H1 (cell line): ENCODE results near the gene VSIR. TPM values are rescaled to one million over a fixed set of nuclear protein-coding genes. Genes with fewer than 3 reads are reported as not detected.

Source experiments
- CTCF ChIA-PET: fragments of 300-600 bp; sonication (Branson Sonifier 250); formaldehyde crosslinking; loops from one replicate; lab custom pipeline; 2021; ENCODE audit not compliant: partially characterized antibody; lab: Charles Lee
- POLR2A ChIA-PET: fragments of 300-600 bp; sonication (Branson Sonifier 250); formaldehyde crosslinking; loops from one replicate; lab custom pipeline; 2021; ENCODE audit warnings: inconsistent platforms; ENCODE audit not compliant: partially characterized antibody; lab: Charles Lee
- DNase-seq, 2 experiments: peaks; one replicate each; pipeline versions ENCODE4 v3.0.0 to v3.0.0-alpha.2; 2010 to 2022; ENCODE audit warnings: low spot score in 2 of 2, low read depth in 1 of 2, mixed read lengths in 1 of 2
- FAIRE-seq: peaks from 2 replicates; lab custom pipeline; 2011; peaks lifted over from hg19 to GRCh38; lab: Jason Lieb, UNC
- H2AFZ ChIP-seq: 2 replicates; pipeline ENCODE4 v1.8.1; 2012; ENCODE audit warnings: low read length, inconsistent platforms
- H2AK5ac ChIP-seq: 2 replicates; pipeline ENCODE4 v1.6.1; 2013; ENCODE audit warnings: low read depth, low read length
- H2BK120ac ChIP-seq: replicated peaks from 2 replicates; pipeline ENCODE3; 2013; ENCODE audit warnings: low read depth, low read length, inconsistent platforms
- H2BK12ac ChIP-seq: 2 replicates; pipeline ENCODE4 v1.6.1; 2013; ENCODE audit warnings: low read depth, low read length
- H2BK15ac ChIP-seq: 2 replicates; pipeline ENCODE4 v1.6.1; 2013; ENCODE audit warnings: low read length
- H2BK20ac ChIP-seq: 2 replicates; pipeline ENCODE4 v1.6.1; 2013; ENCODE audit warnings: low read length
- H2BK5ac ChIP-seq: 2 replicates; pipeline ENCODE4 v1.6.1; 2013; ENCODE audit warnings: low read depth, low read length
- H3K14ac ChIP-seq: 2 replicates; pipeline ENCODE4 v1.6.1; 2013; ENCODE audit warnings: inconsistent platforms; ENCODE audit not compliant: insufficient read length
- H3K18ac ChIP-seq: 2 replicates; pipeline ENCODE4 v1.6.1; 2013; ENCODE audit warnings: low read length; ENCODE audit errors: extremely low read depth
- H3K23ac ChIP-seq: 2 replicates; pipeline ENCODE4 v1.6.1; 2013; ENCODE audit warnings: inconsistent platforms; ENCODE audit not compliant: insufficient read length
- H3K23me2 ChIP-seq: 2 replicates; pipeline ENCODE4 v1.6.1; 2013; ENCODE audit warnings: low read depth, low read length
- H3K27ac ChIP-seq: 2 replicates; pipeline ENCODE4 v1.6.1; 2011; ENCODE audit warnings: low read depth, low read length, inconsistent platforms
- H3K27me3 ChIP-seq, 4 experiments: replicated peaks in 1 of 4; 1 replicate in 1 of 4; 2 replicates in 3 of 4; pipeline versions ENCODE4 v1.6.1 to v1.8.1; 2011 to 2013; ENCODE audit warnings: low read length in 3 of 4, mild to moderate bottlenecking in 3 of 4, inconsistent platforms in 2 of 4, mixed read lengths in 2 of 4, moderate library complexity in 1 of 4; ENCODE audit not compliant: control insufficient read depth in 3 of 4, insufficient read depth in 3 of 4; ENCODE audit errors: extremely low read depth in 1 of 4
- H3K36me3 ChIP-seq, 4 experiments: 2 replicates each; pipeline versions ENCODE4 v1.6.1 to v1.8.1; 2011 to 2013; ENCODE audit warnings: mild to moderate bottlenecking in 4 of 4, low read length in 3 of 4, moderate library complexity in 2 of 4, control low read depth in 1 of 4, inconsistent platforms in 1 of 4; ENCODE audit not compliant: insufficient read depth in 4 of 4, control insufficient read depth in 2 of 4
- H3K4ac ChIP-seq: replicated peaks from 2 replicates; pipeline ENCODE3; 2013; ENCODE audit warnings: low read length, low read depth, mixed read lengths, inconsistent platforms; ENCODE audit not compliant: insufficient read length
- H3K4me1 ChIP-seq, 4 experiments: replicated peaks in 1 of 4; 1 replicate in 1 of 4; 2 replicates in 3 of 4; pipeline versions ENCODE4 v1.6.1 to v1.8.1; 2011 to 2013; ENCODE audit warnings: low read length in 3 of 4, inconsistent platforms in 2 of 4, mixed read lengths in 1 of 4; ENCODE audit not compliant: insufficient read depth in 4 of 4, control insufficient read depth in 3 of 4
- H3K4me2 ChIP-seq, 2 experiments: 2 replicates each; pipeline versions ENCODE4 v1.6.1 to v1.8.1; 2011 to 2013; ENCODE audit warnings: low read depth in 2 of 2, low read length in 2 of 2, control low read depth in 1 of 2, inconsistent platforms in 1 of 2, mild to moderate bottlenecking in 1 of 2; ENCODE audit not compliant: insufficient read depth in 1 of 2
- H3K4me3 ChIP-seq, 4 experiments: fragments of 200-600, 300-600 bp in 1 of 4; sonication (generic), shearing (Covaris generic), sonication (Bioruptor Twin) in 1 of 4; 2 replicates each; pipeline versions ENCODE4 v1.5.1 to v1.8.1; 2011 to 2016; ENCODE audit warnings: low read length in 4 of 4, low read depth in 3 of 4, control low read depth in 2 of 4, inconsistent platforms in 2 of 4, mild to moderate bottlenecking in 2 of 4, mixed read lengths in 1 of 4, moderate library complexity in 1 of 4; ENCODE audit not compliant: insufficient read depth in 2 of 4; ENCODE audit errors: extremely low read depth in 1 of 4
- H3K56ac ChIP-seq: replicated peaks from 2 replicates; pipeline ENCODE3; 2013; ENCODE audit warnings: low read depth, mild to moderate bottlenecking, mixed read lengths, low read length, inconsistent platforms; ENCODE audit not compliant: insufficient read length
- H3K79me1 ChIP-seq: 2 replicates; pipeline ENCODE4 v1.6.1; 2013; ENCODE audit warnings: low read depth, low read length, control low read depth
- H3K79me2 ChIP-seq, 2 experiments: 2 replicates each; pipeline versions ENCODE4 v1.6.1 to v1.8.1; 2012 to 2013; ENCODE audit warnings: low read length in 2 of 2, mild to moderate bottlenecking in 2 of 2, inconsistent platforms in 1 of 2; ENCODE audit not compliant: insufficient read depth in 2 of 2, control insufficient read depth in 1 of 2
- H3K9ac ChIP-seq, 4 experiments: replicated peaks in 1 of 4; 1 replicate in 1 of 4; 2 replicates in 3 of 4; pipeline versions ENCODE4 v1.6.1 to v1.8.1; 2011 to 2013; ENCODE audit warnings: low read depth in 3 of 4, low read length in 3 of 4, control low read depth in 2 of 4, mild to moderate bottlenecking in 2 of 4, moderate library complexity in 2 of 4, inconsistent platforms in 1 of 4; ENCODE audit errors: extremely low read depth in 1 of 4
- H3K9me3 ChIP-seq, 2 experiments: 2 replicates each; pipeline versions ENCODE4 v1.6.1 to v1.8.1; 2012 to 2013; ENCODE audit warnings: mild to moderate bottlenecking in 2 of 2, moderate library complexity in 2 of 2, control low read depth in 1 of 2, inconsistent platforms in 1 of 2, low read depth in 1 of 2, low read length in 1 of 2, mixed read lengths in 1 of 2; ENCODE audit not compliant: insufficient read depth in 2 of 2
- H4K20me1 ChIP-seq, 2 experiments: replicated peaks in 1 of 2; 2 replicates each; pipeline versions ENCODE3 to v1.8.1; 2011 to 2013; ENCODE audit warnings: inconsistent platforms in 2 of 2, low read length in 2 of 2, mild to moderate bottlenecking in 1 of 2; ENCODE audit not compliant: insufficient read depth in 2 of 2, control insufficient read depth in 1 of 2
- H4K5ac ChIP-seq: 2 replicates; pipeline ENCODE4 v1.6.1; 2013; ENCODE audit warnings: low read length, low read depth, mixed read lengths, inconsistent platforms; ENCODE audit not compliant: insufficient read length
- H4K8ac ChIP-seq: 2 replicates; pipeline ENCODE4 v1.8.0; 2013; ENCODE audit warnings: mild to moderate bottlenecking, moderate library complexity, low read length, inconsistent platforms; ENCODE audit not compliant: insufficient read depth; ENCODE audit errors: extremely low read depth
- H4K91ac ChIP-seq: replicated peaks from 2 replicates; pipeline ENCODE3; 2013; ENCODE audit warnings: low read length, mixed read lengths, inconsistent platforms; ENCODE audit not compliant: insufficient read length
- BCL11A ChIP-seq, 2 experiments: IDR thresholded peaks; one replicate each; pipeline ENCODE4 v1.6.1; 2011; ENCODE audit warnings: low read depth in 2 of 2, low read length in 2 of 2, mild to moderate bottlenecking in 2 of 2
- CTBP2 ChIP-seq: IDR thresholded peaks from 2 replicates; pipeline ENCODE4 v1.7.0; 2011; ENCODE audit warnings: borderline replicate concordance, mild to moderate bottlenecking, moderate library complexity, mixed read lengths, low read length; ENCODE audit not compliant: insufficient read depth, insufficient read length
- EP300 ChIP-seq, 2 experiments: IDR thresholded peaks; 1 replicate in 1 of 2; 2 replicates in 1 of 2; pipeline ENCODE4 v1.6.1; 2011 to 2012; ENCODE audit warnings: low read depth in 2 of 2, low read length in 2 of 2, mild to moderate bottlenecking in 2 of 2, borderline replicate concordance in 1 of 2, inconsistent platforms in 1 of 2, moderate library complexity in 1 of 2
- RAD21 ChIP-seq, 2 experiments: IDR thresholded peaks in 1 of 2; conservative IDR thresholded peaks in 1 of 2; 2 replicates each; pipeline ENCODE4 v1.6.1; 2011; ENCODE audit warnings: low read depth in 2 of 2, low read length in 2 of 2, improper control_type of control experiment in 1 of 2, inconsistent platforms in 1 of 2, mild to moderate bottlenecking in 1 of 2, moderate library complexity in 1 of 2
- SUZ12 ChIP-seq: fragments of 200-600 bp; sonication (generic); IDR thresholded peaks from 2 replicates; pipeline ENCODE4 v1.6.1; 2012; ENCODE audit warnings: mild to moderate bottlenecking, inconsistent platforms, low read length, moderate library complexity, mixed read lengths
- WGBS, 2 experiments: shearing (Covaris generic) in 1 of 2; methylation state at CpG; one replicate each; pipeline versions ENCODE4 v1.1.6 to v1.1.7; 2013 to 2015; ENCODE audit warnings: low lambda C conversion rate in 2 of 2, mixed read lengths in 2 of 2, inconsistent platforms in 1 of 2, low coverage in 1 of 2, missing lambda C conversion rate in 1 of 2; ENCODE audit not compliant: insufficient replicate concordance in 2 of 2, insufficient coverage in 1 of 2, insufficient read length in 1 of 2; ENCODE audit errors: extremely low coverage in 1 of 2, missing lambda C conversion rate in 1 of 2; 5-methylcytosine and 5-hydroxymethylcytosine counted together
- polyA plus RNA-seq, 7 experiments: library from polyadenylated mRNA; depleted of rRNA in 3 of 7; stranded (reverse) in 5 of 7; unstranded in 2 of 7; fragments of >200 nt in 5 of 7; fragments of 200-250 nt in 2 of 7; gene quantifications; 1 replicate in 5 of 7; 2 replicates in 1 of 7; 4 replicates in 1 of 7; pipeline versions ENCODE4 v1.2.1 to v1.2.3, GENCODE V29; 2011 to 2013; ENCODE audit warnings: missing spikeins in 2 of 7, mixed read lengths in 2 of 7
- total RNA-seq: library from RNA; stranded (reverse); fragmentation: NEBNext Ultra II Directional; extraction: Animal tissue kit (Norgen Biotek cat#: 25700); gene quantifications from 2 replicates; pipeline ENCODE4 v1.2.1, GENCODE V29; 2021
- TF ChIP-seq, protein P1 (sequence below), 3 experiments: IDR thresholded peaks; 1 replicate in 2 of 3; 2 replicates in 1 of 3; pipeline versions ENCODE4 v1.5.1 to v1.6.1; 2011; ENCODE audit warnings: low read length in 3 of 3, mild to moderate bottlenecking in 3 of 3, inconsistent platforms in 2 of 3, low read depth in 1 of 3, moderate library complexity in 1 of 3; ENCODE audit not compliant: insufficient read depth in 1 of 3; ENCODE audit errors: control extremely low read depth in 1 of 3

VSIR gene
- total and polyA plus RNA-seq, 2 of the 8 experiments (the other 6 are each of a cell fraction or from before 2014, with no cell fraction given) = 0.33 TPM; not detected in 1

DNA sequence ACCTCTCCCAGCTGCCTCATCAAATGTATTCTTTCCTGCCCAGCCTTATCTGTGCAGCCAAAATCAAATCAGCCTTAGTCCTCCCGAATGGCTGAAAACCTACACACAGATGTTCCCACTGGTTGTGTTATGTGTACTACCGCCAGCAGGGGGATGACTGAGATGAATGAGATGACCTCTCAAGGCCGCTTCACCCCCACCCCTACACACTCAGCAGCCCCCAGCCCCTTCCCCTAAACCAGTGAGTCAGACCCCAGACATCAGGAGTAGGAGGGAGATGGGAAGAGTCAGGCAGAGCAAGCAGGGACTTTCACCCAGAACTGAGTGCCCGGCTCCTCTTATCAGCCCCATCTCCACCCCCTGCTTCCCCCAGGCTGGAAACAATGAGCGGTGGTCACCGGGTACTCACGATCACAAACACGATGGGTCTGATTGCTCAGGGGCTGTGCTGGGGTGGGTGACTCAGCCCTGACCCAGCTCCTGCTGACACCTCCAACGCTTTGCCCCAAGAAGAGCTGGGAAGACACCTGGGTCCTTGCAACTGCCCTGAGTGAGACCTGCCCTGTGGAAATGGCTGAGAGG lies 47.2 kb downstream of the VSIR start:
- 68% methylated on average over 9 of the region's 9 CpGs; no CpG with 5 or more reads in 1 of the 2 experiments for WGBS, 2 experiments
- no peak overlapping the region for H4K8ac ChIP-seq
- no peak overlapping the region for H3K56ac ChIP-seq
- ChIA-PET CTCF (interaction anchor here (0.9 to 4.9 kb wide), 19 partner anchors 9 to 350 kb away, joined by 3 to 23 read pairs (median 4); partner anchors contain the start of gene VSIR), POLR2A (no interaction called here)
- no peaks in the 10 kb centered on the region for H3K79me2 ChIP-seq
- no peak for DNase-seq
- H4K91ac ChIP-seq = peak overlapping the region; percentile 16
- H3K4ac ChIP-seq = no peak overlapping the region
- no peak overlapping the region for H3K14ac ChIP-seq
- no peak overlapping the region for H2BK120ac ChIP-seq
- H3K9me3 ChIP-seq = no peaks in the 10 kb centered on the region
- no peak overlapping the region for H2BK20ac ChIP-seq
- H2BK15ac ChIP-seq = peak overlapping the region; percentile 32; the same call in 1 of the 2 replicates
- no peak overlapping the region for H2BK5ac ChIP-seq
- H2AK5ac ChIP-seq = no peak overlapping the region
- no peak overlapping the region for H4K5ac ChIP-seq
- H2AFZ ChIP-seq = no peak overlapping the region
- H3K79me1 ChIP-seq = no peaks in the 10 kb centered on the region
- no peak overlapping the region for H2BK12ac ChIP-seq
- H3K23me2 ChIP-seq = no peaks in the 10 kb centered on the region
- H4K20me1 ChIP-seq = no peaks in the 10 kb centered on the region
- FAIRE-seq = peak; percentile 65
- H3K4me3 ChIP-seq = no peak overlapping the region
- TF ChIP-seq CTBP2 (no peak), BCL11A (IDR thresholded peaks at IDR 0.05; ENCODE audit: low read depth in 2 of 2, low read length in 2 of 2) (no peak), RAD21 (IDR thresholded peaks at IDR 0.05 in 1 of 2, conservative IDR thresholded peaks at IDR 0.05 in 1 of 2; ENCODE audit: low read depth in 2 of 2, low read length in 2 of 2) (peak in 1 of 2 experiments; percentile 34; a peak in 3 of 4 replicates), EP300 (IDR thresholded peaks at IDR 0.05; ENCODE audit: borderline replicate concordance in 1 of 2, low read depth in 2 of 2, low read length in 2 of 2) (no peak), SUZ12 (no peak)
- TF ChIP-seq, protein P1, sequence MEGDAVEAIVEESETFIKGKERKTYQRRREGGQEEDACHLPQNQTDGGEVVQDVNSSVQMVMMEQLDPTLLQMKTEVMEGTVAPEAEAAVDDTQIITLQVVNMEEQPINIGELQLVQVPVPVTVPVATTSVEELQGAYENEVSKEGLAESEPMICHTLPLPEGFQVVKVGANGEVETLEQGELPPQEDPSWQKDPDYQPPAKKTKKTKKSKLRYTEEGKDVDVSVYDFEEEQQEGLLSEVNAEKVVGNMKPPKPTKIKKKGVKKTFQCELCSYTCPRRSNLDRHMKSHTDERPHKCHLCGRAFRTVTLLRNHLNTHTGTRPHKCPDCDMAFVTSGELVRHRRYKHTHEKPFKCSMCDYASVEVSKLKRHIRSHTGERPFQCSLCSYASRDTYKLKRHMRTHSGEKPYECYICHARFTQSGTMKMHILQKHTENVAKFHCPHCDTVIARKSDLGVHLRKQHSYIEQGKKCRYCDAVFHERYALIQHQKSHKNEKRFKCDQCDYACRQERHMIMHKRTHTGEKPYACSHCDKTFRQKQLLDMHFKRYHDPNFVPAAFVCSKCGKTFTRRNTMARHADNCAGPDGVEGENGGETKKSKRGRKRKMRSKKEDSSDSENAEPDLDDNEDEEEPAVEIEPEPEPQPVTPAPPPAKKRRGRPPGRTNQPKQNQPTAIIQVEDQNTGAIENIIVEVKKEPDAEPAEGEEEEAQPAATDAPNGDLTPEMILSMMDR (IDR thresholded peaks at IDR 0.05; ENCODE audit: control extremely low read depth in 1 of 3, insufficient read depth in 1 of 3, low read depth in 1 of 3, low read length in 3 of 3) = peak; percentile 52 to 61 (median 59); a peak in 3 of 4 replicates
- H3K36me3 ChIP-seq = no peaks in the 10 kb centered on the region
- H3K27ac ChIP-seq = no peak overlapping the region
- no peak overlapping the region for H3K23ac ChIP-seq
- H3K27me3 ChIP-seq = no peaks in the 10 kb centered on the region; a peak in 2 of 7 replicates
- no peak overlapping the region for H3K9ac ChIP-seq
- peaks cover 0 to 4% (median 0%) of the 10 kb centered on the region in 4 experiments; a peak in 1 of 7 replicates for H3K4me1 ChIP-seq
- H3K18ac ChIP-seq = peak overlapping the region; percentile 10; the same call in 1 of the 2 replicates
- H3K4me2 ChIP-seq = no peak overlapping the region
